ENCODE results near the gene NEGR1. TPM values are rescaled to one million over a fixed set of nuclear protein-coding genes. Genes with fewer than 3 reads are reported as not detected.

NEGR1 gene
- total RNA-seq, 1 experiment from 2014 or later, result 0.05 TPM

- no peaks in the 10 kb centered on the region for H3K9me2 ChIP-seq (ENCODE audit: insufficient read depth)
- TF ChIP-seq ZFX (IDR thresholded peaks at IDR 0.05) (no peak), ZNF274 (IDR thresholded peaks at IDR 0.05; ENCODE audit: low read depth, low read length) (no peak), SP1 (IDR thresholded peaks at IDR 0.05; ENCODE audit: low read depth) (no peak), CTCF (IDR thresholded peaks at IDR 0.05 in 2 of 3, conservative IDR thresholded peaks at IDR 0.05 in 1 of 3; ENCODE audit: borderline replicate concordance in 1 of 3, insufficient read depth in 1 of 3, low read depth in 2 of 3, low read length in 2 of 3) (no peak), REST (IDR thresholded peaks at IDR 0.05; ENCODE audit: low read depth) (no peak), EZH2 (IDR thresholded peaks at IDR 0.05) (no peak), EGR1 (IDR thresholded peaks at IDR 0.05; ENCODE audit: low read depth) (no peak), SIN3A (IDR thresholded peaks at IDR 0.05; ENCODE audit: low read depth) (no peak), POLR2A (IDR thresholded peaks at IDR 0.05; ENCODE audit: borderline replicate concordance, extremely low read depth, insufficient read depth, insufficient read length) (no peak), ELF1 (IDR thresholded peaks at IDR 0.05; ENCODE audit: borderline replicate concordance, low read depth) (no peak)
- TF ChIP-seq, protein P1, sequence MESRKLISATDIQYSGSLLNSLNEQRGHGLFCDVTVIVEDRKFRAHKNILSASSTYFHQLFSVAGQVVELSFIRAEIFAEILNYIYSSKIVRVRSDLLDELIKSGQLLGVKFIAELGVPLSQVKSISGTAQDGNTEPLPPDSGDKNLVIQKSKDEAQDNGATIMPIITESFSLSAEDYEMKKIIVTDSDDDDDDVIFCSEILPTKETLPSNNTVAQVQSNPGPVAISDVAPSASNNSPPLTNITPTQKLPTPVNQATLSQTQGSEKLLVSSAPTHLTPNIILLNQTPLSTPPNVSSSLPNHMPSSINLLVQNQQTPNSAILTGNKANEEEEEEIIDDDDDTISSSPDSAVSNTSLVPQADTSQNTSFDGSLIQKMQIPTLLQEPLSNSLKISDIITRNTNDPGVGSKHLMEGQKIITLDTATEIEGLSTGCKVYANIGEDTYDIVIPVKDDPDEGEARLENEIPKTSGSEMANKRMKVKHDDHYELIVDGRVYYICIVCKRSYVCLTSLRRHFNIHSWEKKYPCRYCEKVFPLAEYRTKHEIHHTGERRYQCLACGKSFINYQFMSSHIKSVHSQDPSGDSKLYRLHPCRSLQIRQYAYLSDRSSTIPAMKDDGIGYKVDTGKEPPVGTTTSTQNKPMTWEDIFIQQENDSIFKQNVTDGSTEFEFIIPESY (IDR thresholded peaks at IDR 0.05; ENCODE audit: extremely low read depth, insufficient replicate concordance, low read length), result no peak
- TF ChIP-seq, protein P2, sequence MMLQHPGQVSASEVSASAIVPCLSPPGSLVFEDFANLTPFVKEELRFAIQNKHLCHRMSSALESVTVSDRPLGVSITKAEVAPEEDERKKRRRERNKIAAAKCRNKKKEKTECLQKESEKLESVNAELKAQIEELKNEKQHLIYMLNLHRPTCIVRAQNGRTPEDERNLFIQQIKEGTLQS (IDR thresholded peaks at IDR 0.05), result no peak
- peaks cover 0 to 4% of the 10 kb centered on the region in 2 experiments; a peak in 1 of 4 replicates for H3K9me3 ChIP-seq (ENCODE audit: control insufficient read depth in 1 of 2, insufficient read depth in 1 of 2, low read depth in 1 of 2, low read length in 2 of 2)
- H3K4me3 ChIP-seq (replicated peaks in 1 of 2; ENCODE audit: low read depth in 1 of 2, low read length in 2 of 2), result no peak overlapping the region
- no peaks in the 10 kb centered on the region for H4K20me1 ChIP-seq (ENCODE audit: insufficient read depth)
- intact Hi-C loops (cut with micrococcal nuclease), result no loop called here
- H3K4me1 ChIP-seq (ENCODE audit: control insufficient read depth in 1 of 2, insufficient read depth in 2 of 2, low read length in 2 of 2), result no peaks in the 10 kb centered on the region
- BruUV-seq (replicated peaks), result no TSS peak
- RAD21 ChIA-PET (ENCODE audit: low non-redundant PET in 1 of 2, low total read pairs in 2 of 2, uncharacterized antibody in 2 of 2, unreplicated experiment in 2 of 2), result no interaction called here
- ATAC-seq (no peak), DNase-seq (ENCODE audit: low read depth, low spot score) (no peak)
- H3K27ac ChIP-seq (ENCODE audit: low read depth, low read length), result no peak overlapping the region
- H3K36me3 ChIP-seq (ENCODE audit: control insufficient read depth in 1 of 2, insufficient read depth in 2 of 2, low read length in 2 of 2), result no peaks in the 10 kb centered on the region
- no peak overlapping the region for H3K9ac ChIP-seq (ENCODE audit: low read length)
- POLR2A ChIA-PET, result no interaction called here
- H2AFZ ChIP-seq (ENCODE audit: low read depth, low read length, poor library complexity, severe bottlenecking), result no peak overlapping the region
- CTCF ChIA-PET, result no interaction called here
- no peak overlapping the region for H3K4me2 ChIP-seq (ENCODE audit: low read length)
- no peaks in the 10 kb centered on the region for H3K79me2 ChIP-seq (ENCODE audit: insufficient read depth, low read length)
- no peaks in the 10 kb centered on the region for H3K27me3 ChIP-seq (ENCODE audit: insufficient read depth, low read length)
These were observed 704.7 kb downstream of the NEGR1 start for GRCh38 chr1:71577451-71578131.
